ENCODE results near the gene NFASC.

Gene NFASC

GRCh38 chr1:204930155-204930523 lies 59.5 kb downstream of the NFASC start:
- TF ChIP-seq EGR1 (IDR thresholded peaks at IDR 0.05) (no peak), REST (IDR thresholded peaks at IDR 0.05; ENCODE audit: low read depth) (no peak), EP300 (IDR thresholded peaks at IDR 0.05; ENCODE audit: borderline replicate concordance) (no peak), CREB1 (IDR thresholded peaks at IDR 0.05; ENCODE audit: low read depth) (no peak), ZBTB7A (IDR thresholded peaks at IDR 0.05; ENCODE audit: low read depth) (no peak)

GRCh38 chr1:204931313-204931712 lies 60.7 kb downstream of the NFASC start:
- TF ChIP-seq REST (IDR thresholded peaks at IDR 0.05; ENCODE audit: low read depth): no peak
- no peak for TF ChIP-seq RAD21 (IDR thresholded peaks at IDR 0.05; ENCODE audit: low read depth)
- TF ChIP-seq NFIC (IDR thresholded peaks at IDR 0.05): no peak
- TF ChIP-seq FOXM1 (IDR thresholded peaks at IDR 0.05; ENCODE audit: borderline replicate concordance, low read depth): no peak

GRCh38 chr1:204931768-204932572 lies 61.3 kb downstream of the NFASC start:
- TF ChIP-seq ZBTB7A (IDR thresholded peaks at IDR 0.05; ENCODE audit: low read depth): no peak
- no peak for TF ChIP-seq EP300 (IDR thresholded peaks at IDR 0.05; ENCODE audit: borderline replicate concordance)
- no peak for TF ChIP-seq CREB1 (IDR thresholded peaks at IDR 0.05; ENCODE audit: low read depth)
- TF ChIP-seq TEAD4 (IDR thresholded peaks at IDR 0.05): no peak
- TF ChIP-seq RAD21 (IDR thresholded peaks at IDR 0.05; ENCODE audit: low read depth): no peak
- TF ChIP-seq EGR1 (IDR thresholded peaks at IDR 0.05): no peak
- no peak for TF ChIP-seq TCF12 (IDR thresholded peaks at IDR 0.05; ENCODE audit: low read depth)
- no peak for TF ChIP-seq YY1 (IDR thresholded peaks at IDR 0.05; ENCODE audit: low read depth)
- TF ChIP-seq NFIC (IDR thresholded peaks at IDR 0.05): no peak
- TF ChIP-seq FOXM1 (IDR thresholded peaks at IDR 0.05; ENCODE audit: borderline replicate concordance, low read depth): no peak

- no peak for TF ChIP-seq USF1 (IDR thresholded peaks at IDR 0.05)
- no peak for TF ChIP-seq ZBTB7A (IDR thresholded peaks at IDR 0.05; ENCODE audit: low read depth)
- no peak for TF ChIP-seq YY1 (IDR thresholded peaks at IDR 0.05; ENCODE audit: low read depth)
- no peak for TF ChIP-seq REST (IDR thresholded peaks at IDR 0.05; ENCODE audit: low read depth)
- no peak for TF ChIP-seq RAD21 (IDR thresholded peaks at IDR 0.05; ENCODE audit: low read depth)
- TF ChIP-seq CEBPB (IDR thresholded peaks at IDR 0.05): no peak
- no peak for TF ChIP-seq NFIC (IDR thresholded peaks at IDR 0.05)
- TF ChIP-seq FOXM1 (IDR thresholded peaks at IDR 0.05; ENCODE audit: borderline replicate concordance, low read depth): no peak
- TF ChIP-seq TCF12 (IDR thresholded peaks at IDR 0.05; ENCODE audit: low read depth): no peak
- TF ChIP-seq EGR1 (IDR thresholded peaks at IDR 0.05): no peak
- no peak for TF ChIP-seq TEAD4 (IDR thresholded peaks at IDR 0.05)
- TF ChIP-seq EP300 (IDR thresholded peaks at IDR 0.05; ENCODE audit: borderline replicate concordance): no peak
- TF ChIP-seq CREB1 (IDR thresholded peaks at IDR 0.05; ENCODE audit: low read depth): no peak
Measured at GRCh38 chr1:204932573-204932909, 61.9 kb downstream of the NFASC start.

GRCh38 chr1:204935155-204935554 lies 64.5 kb downstream of the NFASC start:
- TF ChIP-seq FOXM1 (IDR thresholded peaks at IDR 0.05; ENCODE audit: borderline replicate concordance, low read depth) (no peak), RAD21 (IDR thresholded peaks at IDR 0.05; ENCODE audit: low read depth) (no peak), TEAD4 (IDR thresholded peaks at IDR 0.05) (no peak), YY1 (IDR thresholded peaks at IDR 0.05; ENCODE audit: low read depth) (no peak), CEBPB (IDR thresholded peaks at IDR 0.05) (no peak), REST (IDR thresholded peaks at IDR 0.05; ENCODE audit: low read depth) (no peak), EP300 (IDR thresholded peaks at IDR 0.05; ENCODE audit: borderline replicate concordance) (no peak), TAF1 (IDR thresholded peaks at IDR 0.05; ENCODE audit: low read depth) (no peak), TCF12 (IDR thresholded peaks at IDR 0.05; ENCODE audit: low read depth) (no peak), NFIC (IDR thresholded peaks at IDR 0.05) (no peak), CREB1 (IDR thresholded peaks at IDR 0.05; ENCODE audit: low read depth) (no peak), ZBTB7A (IDR thresholded peaks at IDR 0.05; ENCODE audit: low read depth) (no peak), MAX (IDR thresholded peaks at IDR 0.05) (no peak), EGR1 (IDR thresholded peaks at IDR 0.05) (no peak), USF1 (IDR thresholded peaks at IDR 0.05) (no peak)

All from Ishikawa (cell line).